ENCODE measurements around the gene SPRYD3.

DNA sequence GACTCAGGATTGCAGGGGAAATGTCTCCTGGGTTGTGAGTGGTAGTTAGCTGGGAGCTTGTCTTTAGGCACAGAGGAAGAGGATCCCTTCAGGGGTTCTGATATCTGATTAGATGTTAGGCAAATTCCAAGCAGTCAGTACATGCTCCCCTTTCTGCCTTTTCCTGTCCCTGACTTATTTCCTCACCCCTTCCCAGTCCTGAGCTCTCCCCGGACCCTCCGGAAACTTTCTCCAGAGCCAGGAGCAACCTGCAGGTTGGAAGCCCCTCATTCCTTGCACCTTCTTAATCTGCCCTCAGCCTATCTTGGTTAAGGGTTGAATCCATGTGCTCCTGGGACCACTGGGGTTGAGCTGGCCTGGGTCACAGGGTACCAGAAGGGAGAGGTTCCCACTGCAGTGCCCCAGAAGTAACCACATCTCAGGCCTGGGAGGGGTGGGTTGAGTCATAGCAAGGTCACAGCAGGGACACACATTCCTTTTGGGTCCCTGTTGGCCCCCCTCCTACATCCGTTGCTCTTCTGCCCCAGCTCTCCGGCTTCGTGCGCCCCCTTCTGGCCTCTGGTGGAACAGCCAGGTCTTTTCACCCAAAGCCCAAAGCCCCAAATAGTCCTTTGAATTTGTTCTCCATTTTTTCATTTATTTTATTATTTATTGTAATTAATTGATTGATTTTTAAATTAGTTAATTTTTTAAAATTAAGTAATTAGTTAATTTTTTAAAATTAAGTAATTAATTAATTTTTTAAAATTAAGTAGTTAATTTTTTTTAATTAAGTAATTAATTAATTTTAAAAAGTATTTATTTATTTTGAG is 20.1 kb upstream of the SPRYD3 start:
- TF ChIP-seq, protein P1, sequence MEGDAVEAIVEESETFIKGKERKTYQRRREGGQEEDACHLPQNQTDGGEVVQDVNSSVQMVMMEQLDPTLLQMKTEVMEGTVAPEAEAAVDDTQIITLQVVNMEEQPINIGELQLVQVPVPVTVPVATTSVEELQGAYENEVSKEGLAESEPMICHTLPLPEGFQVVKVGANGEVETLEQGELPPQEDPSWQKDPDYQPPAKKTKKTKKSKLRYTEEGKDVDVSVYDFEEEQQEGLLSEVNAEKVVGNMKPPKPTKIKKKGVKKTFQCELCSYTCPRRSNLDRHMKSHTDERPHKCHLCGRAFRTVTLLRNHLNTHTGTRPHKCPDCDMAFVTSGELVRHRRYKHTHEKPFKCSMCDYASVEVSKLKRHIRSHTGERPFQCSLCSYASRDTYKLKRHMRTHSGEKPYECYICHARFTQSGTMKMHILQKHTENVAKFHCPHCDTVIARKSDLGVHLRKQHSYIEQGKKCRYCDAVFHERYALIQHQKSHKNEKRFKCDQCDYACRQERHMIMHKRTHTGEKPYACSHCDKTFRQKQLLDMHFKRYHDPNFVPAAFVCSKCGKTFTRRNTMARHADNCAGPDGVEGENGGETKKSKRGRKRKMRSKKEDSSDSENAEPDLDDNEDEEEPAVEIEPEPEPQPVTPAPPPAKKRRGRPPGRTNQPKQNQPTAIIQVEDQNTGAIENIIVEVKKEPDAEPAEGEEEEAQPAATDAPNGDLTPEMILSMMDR (IDR thresholded peaks at IDR 0.05; ENCODE audit: low read length), result peak; percentile 92
- TF ChIP-seq EZH2 (IDR thresholded peaks at IDR 0.05; ENCODE audit: borderline replicate concordance, low read length), result no peak
